Hematopoietic multipotent progenitor cell treated with erythropoietin and hydrocortisone succinate and interleukin-3 and kit ligand, for 6 days (in vitro differentiated cells): Measurements from ENCODE around the gene NUDT3.
"Not testable (repeated sequence)": the region's sequence is repeated elsewhere in the genome, so short reads cannot be mapped to it uniquely, and the experiment has no call there.

ENCODE experiments used
- DNase-seq: peaks from one replicate; pipeline ENCODE4 v3.0.0-alpha.2; 2015

Gene NUDT3

DNA sequence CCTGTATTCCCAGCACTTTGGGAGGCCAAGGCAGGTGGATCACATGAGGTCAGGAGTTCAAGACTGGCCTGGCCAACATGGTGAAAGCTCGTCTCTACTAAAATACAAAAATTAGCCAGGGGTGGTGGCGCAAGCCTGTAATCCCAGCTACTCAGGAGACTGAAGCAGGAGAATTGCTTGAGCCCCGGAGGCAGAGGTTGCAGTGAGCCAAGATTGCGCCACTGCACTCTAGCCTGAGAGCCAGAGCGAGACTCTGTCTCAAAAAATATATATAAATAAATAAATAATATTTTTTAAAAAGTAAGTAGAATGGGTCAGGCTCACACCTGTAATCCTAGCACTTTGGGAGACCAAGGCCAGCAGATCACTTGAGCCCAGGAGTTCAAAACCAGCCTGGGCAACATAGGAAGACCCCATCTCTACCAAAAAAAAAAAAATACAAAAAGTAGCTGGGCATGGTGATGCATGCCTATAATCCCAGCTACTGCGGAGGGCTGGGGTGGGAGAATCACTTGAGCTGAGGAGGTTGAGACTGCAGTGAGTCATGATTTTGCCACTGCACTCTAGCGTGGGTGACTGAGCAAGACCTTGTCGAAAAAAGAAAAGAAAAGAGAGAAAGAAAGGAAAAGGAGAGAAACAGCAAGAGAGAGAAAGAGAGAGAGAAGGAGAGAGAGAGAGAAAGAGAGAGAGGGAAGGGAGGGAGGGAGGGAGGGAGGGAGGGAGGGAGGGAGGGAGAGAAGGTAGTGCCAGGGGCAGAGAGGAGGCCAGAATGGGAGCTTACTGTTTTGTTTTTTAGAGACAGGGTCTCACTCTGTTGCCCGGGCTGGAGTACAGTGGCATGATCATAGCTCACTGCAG, 26.5 kb downstream of the NUDT3 start:
- DNase-seq: not testable (repeated sequence)

GRCh38 chr6:34363681-34364075, 28.8 kb downstream of the NUDT3 start:
- not testable (repeated sequence) for DNase-seq

- peak; percentile 36 for DNase-seq
Observed at GRCh38 chr6:34362909-34363680, 29.4 kb downstream of the NUDT3 start.

DNA sequence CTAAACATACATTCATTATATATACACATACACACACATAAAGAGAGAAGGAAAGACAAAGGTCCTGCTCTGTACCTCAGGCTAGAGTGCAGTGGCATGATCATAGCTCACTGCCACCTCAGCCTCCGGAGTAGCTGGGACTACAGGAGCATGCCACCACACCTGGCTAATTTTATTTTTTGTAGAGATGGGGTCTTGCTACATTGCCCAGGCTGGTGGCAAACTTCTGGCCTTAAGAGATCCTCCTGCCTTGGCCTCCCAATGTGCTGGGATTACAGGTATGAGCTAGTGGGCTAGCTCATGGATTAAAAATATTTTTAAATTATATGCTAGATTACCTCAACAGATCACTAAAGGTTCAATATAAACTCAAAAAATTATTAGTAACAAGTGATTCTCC, 30.3 kb downstream of the NUDT3 start:
- DNase-seq: no peak

DNA sequence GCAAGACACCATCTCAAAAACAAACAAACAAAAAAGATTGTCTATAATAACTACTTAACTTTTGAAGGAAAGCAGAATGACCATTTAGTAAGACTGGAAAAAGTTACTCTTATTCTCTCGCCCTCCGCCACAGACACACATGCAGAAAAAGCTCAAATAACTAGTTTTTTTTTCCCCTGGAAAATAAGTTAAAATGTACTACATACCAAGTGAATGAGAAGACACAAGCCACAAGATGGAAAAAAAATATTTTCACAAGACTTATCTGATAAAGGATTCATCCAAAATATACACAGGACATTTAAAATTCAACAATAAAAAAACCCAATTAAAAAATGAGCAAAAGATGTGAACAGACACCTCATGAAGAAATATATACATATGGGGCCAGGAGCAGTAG, 31.9 kb downstream of the NUDT3 start:
- DNase-seq: no peak

DNA sequence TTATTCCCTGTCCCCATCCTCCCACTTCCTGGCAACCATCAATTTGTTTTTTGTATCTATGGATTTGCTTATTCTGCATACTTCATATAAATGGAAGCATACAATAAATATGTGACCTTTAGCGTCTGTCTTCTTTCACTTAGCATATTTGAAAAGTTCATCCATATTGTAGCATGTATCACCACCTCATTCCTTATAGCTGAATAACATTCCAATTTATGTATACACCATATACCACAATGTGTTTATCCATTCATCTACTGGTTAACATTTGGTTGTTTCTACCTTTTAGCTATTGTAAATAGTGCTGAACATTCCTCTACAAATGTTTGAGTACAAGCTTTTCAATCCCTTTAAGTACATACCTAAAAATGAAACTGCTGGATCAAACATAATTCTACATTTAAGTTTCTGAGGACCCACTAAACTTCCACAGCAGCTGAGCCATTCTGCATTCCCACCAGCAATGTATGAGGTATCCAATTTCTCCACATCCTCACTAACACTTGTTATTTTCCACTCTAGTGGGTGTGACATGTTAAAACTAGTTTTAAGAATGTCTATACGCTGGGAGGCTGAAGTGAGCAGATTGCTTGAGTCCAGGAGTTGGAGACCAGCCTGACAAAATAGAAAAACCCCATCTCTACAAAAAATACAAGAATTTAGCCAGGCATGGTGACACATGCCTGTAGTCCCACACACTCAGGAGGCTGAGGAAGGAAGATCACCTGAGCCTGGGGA, 32.9 kb downstream of the NUDT3 start:
- no peak for DNase-seq

DNA sequence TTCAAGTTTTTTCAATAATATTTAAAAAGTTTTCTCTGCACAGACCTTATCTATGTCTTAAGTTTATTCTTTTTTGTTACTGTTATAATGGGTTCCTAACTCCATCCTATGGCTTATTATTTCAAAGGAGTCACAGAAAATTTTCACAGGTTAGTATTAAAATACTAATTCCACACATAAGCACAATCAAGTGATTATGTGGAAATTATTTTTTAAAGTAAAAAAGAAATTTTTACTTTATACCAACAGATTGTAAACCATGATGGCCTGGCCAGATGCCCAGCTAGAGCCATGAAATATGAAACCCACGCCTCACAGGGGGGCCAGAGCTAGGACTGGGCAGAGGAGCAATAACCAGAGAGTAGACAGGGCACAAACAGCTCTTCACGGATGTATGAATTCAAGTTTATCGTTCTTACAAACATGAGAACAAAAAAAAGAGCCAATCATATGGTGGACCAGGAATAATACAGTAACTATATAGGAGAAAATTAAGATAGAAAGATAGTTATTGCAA, 34.0 kb downstream of the NUDT3 start:
- no peak for DNase-seq

DNA sequence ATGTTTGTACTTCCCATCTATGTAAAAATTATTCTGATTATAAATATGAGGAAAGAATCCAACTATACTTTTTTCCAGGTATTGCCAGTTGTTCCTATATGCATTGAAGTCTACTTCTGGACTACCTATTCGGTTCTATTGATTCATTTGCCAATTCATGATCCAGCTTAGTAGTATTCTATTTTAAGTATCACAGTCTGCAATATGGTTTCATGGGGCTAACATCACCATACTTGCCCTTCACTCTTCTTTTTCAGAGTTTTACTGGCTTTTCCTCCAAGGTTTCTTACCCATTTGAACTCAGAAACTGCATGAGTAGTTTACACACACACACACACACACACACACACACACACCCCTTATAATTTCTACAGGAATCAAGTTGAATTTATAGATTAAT, 34.5 kb downstream of the NUDT3 start:
- DNase-seq: no peak

GRCh38 chr6:34355889-34356288, 36.6 kb downstream of the NUDT3 start:
- no peak for DNase-seq

GRCh38 chr6:34354230-34354629, 38.2 kb downstream of the NUDT3 start:
- not testable (repeated sequence) for DNase-seq

- not testable (repeated sequence) for DNase-seq
Observed at GRCh38 chr6:34353530-34353929, 38.9 kb downstream of the NUDT3 start.

GRCh38 chr6:34352305-34352937, 40.0 kb downstream of the NUDT3 start:
- no peak for DNase-seq

- no peak for DNase-seq
Observed at GRCh38 chr6:34350934-34351217, 41.6 kb downstream of the NUDT3 start.

DNA sequence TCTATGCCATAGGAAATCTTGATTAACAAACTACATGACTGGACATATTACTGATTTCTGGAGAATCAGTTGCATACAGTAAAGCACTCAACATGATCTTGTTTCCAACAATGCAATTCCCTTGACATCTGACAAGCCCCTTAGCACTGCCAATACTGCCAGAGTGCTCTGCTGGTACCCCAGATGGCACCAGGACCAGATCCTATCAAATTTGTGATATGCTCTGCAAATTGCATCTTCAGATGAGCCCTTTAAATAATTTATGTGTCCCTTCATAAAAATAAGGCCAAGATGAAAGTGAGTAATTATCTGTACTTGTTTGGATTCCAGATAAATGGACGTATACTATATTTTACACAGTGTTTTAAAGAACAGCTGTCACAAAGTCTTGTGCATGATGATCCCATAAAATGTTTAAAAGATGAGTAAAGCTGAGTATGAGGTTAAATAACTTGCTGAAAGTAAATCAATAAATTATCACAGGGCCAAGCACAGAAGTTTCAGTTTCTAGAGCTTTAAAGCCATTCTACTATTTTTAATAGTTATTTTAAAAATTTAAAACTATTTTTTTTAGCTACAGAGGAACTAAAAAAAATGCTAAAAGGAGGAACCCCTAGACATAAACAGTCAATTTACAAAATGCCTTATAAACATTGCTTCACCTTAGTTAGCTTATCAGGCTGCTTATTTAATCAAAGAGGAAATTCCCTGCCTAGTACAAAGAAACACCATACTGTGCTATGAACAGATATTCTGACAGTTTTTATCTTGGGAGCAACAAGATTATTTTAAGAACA, 42.1 kb downstream of the NUDT3 start:
- DNase-seq: peak; percentile 64

- DNase-seq: no peak
Observed at GRCh38 chr6:34349211-34349610, 43.3 kb downstream of the NUDT3 start.

DNA sequence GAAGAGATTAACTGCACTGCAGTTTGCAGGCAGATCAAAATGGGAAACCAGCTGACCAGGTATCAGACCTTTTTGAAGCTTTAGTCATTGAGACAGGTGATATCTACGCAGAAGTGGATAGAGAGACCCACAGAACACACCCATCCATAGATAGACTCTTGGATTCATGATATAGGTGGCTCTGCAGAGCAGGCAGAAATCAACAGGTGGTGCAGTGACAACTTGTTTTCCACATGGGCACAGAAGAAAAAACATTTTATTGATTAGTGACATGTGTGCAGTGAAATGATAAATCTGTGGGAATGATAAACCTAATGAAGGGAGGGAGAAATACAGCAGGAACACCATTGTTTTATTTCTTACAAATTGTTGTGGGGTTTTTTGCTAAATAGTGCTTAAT, 45.2 kb downstream of the NUDT3 start:
- DNase-seq: no peak

- DNase-seq: no peak
Observed at GRCh38 chr6:34346175-34347119, 46.0 kb downstream of the NUDT3 start.

DNA sequence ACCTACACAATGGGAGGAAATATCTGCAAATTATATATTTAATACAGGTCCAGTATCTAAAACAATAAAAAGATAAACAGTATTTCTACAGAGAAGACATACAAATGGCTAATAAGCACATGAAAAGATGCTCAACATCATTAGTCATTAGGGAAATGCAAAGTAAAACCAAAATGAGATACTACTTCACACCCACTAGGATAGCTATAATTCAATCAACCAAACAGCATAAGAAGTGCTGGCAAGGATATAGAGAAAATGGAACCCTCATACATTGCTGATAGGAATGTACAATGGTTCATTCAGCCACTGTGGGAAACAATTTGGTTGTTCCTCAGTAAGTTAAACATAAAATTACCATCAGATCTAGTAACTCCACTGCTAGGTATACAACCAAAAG, 48.7 kb downstream of the NUDT3 start:
- DNase-seq: no peak

GRCh38 chr6:34342247-34342646, 50.2 kb downstream of the NUDT3 start:
- no peak for DNase-seq

GRCh38 chr6:34341481-34341971, 50.9 kb downstream of the NUDT3 start:
- DNase-seq: no peak
